T-helper 22 cell (primary cell): ENCODE results near the gene ZNF654.
"Not testable (repeated sequence)": the region's sequence is repeated elsewhere in the genome, so short reads cannot be mapped to it uniquely, and the experiment has no call there.

Experiments used
- DNase-seq: peaks from one replicate; pipeline ENCODE4 v3.0.0-alpha.2; 2020; ENCODE audit warnings: low read depth

Gene ZNF654

DNA sequence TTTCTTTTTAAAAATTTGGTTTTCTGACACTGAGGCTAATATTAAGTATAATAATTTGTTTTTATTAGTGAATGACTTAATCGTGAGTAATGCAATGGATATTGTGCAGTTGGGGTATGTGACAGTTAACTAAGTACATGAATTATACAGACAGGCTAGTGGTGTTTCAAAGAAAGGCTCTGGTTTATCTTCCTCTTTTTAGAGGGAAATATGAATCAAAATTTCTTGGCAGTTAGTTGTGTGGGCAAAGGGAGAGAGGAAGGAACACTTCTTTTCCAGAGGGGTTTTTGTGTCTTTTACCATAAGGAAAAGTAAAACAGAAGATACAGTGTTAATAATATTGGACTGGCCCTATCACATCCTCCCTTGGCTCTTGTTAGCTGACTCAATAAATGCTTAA, 2.7 kb downstream of the ZNF654 start:
- no peak for DNase-seq

GRCh38 chr3:88075072-88075471, 16.0 kb downstream of the ZNF654 start:
- DNase-seq, result no peak

GRCh38 chr3:88075497-88075896, 16.4 kb downstream of the ZNF654 start:
- no peak for DNase-seq

DNA sequence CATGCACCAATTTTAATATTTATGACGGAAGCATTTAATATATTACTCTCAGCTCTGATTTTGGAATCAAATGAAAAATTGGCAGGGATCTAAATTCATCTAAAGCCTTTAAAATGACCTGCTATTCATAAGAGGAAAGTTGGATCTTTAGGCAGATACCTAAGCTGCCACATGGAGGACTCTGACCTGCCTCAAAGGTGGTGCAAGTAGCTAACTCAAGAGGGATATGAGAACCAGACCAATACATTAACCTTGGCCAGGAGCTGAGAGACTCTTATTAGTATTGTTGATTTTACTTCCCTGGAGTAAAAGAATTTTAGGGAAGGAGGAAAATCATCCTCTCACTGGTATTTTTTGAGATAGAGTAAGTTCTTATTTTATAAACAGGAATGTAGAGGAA, 17.7 kb downstream of the ZNF654 start:
- no peak for DNase-seq

DNA sequence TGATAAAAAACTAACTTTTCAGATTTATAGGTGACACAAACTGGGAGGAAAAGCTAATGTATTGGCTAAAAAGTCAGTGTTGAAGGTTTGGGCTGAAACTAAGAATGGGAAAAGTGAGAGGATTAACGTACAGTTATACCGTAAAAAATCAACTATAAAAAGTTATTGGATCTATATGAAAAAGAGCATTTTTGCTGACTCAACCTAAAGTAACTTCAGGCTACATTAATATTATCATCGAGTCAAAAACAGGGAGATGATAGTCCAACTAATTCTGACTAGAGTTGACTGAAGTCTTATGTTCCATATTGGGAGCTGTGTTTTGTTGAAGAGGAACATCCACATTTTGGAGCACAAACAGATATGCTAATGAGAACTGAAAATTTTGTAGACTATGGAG, 19.9 kb downstream of the ZNF654 start:
- DNase-seq, result no peak

DNA sequence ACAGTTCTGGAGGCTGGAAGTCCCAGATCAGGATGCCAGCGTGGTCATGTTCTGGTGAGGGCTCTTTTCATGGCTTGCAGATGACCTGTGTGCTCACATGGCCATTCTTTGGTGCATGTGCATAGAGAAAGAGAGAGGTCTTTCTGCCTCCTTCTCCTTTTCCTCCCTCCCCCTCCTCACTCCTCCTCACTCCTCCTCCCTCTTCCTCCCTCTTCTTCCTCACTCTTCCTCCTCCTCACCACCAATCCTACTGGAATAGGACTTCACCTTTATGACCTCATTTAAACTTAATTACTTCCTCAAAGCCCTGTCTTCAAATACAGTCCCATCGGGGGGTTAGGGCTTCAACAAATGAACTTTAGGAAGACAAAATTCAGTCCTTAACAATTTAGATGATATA, 23.8 kb downstream of the ZNF654 start:
- DNase-seq, result no peak

DNA sequence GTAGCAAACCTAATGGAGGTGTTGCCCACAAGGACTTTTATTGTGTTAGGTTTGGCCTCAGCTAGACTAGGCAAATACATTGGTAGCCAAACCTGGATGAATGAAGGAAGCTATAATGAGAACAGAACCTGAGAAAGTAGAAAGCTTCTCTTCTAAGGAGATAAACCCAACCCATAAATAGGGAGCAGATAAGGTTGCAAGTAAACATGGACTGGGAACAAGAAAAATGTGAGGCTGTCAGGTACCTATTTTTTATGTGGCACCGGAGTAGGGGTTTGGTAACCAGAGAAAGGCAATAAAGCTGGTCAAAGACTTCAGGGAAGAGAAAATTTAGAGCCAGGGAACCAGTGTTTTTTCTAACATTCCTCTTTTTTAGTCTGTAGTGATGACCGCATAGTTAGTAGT, 25.0 kb downstream of the ZNF654 start:
- no peak for DNase-seq

GRCh38 chr3:88090681-88091080, 31.6 kb downstream of the ZNF654 start:
- no peak for DNase-seq

DNA sequence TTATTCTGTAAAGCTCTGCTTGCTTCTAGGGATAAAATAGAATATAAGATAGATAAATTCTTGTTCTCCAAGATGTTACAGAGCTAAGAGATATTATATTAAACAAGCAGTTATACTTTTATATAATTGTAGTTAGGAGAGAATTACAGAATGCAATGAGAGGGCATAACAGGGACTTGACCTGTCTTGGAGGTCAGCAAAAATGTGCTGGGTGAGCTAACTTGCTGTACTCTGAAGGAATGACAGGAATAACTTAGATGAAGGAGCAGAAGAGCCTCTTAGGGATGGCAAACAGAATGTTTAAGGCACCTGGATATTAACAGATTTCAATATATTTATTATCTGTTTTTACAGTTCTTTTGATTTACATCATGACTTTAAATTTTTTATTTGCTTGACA, 33.2 kb downstream of the ZNF654 start:
- no peak for DNase-seq

DNA sequence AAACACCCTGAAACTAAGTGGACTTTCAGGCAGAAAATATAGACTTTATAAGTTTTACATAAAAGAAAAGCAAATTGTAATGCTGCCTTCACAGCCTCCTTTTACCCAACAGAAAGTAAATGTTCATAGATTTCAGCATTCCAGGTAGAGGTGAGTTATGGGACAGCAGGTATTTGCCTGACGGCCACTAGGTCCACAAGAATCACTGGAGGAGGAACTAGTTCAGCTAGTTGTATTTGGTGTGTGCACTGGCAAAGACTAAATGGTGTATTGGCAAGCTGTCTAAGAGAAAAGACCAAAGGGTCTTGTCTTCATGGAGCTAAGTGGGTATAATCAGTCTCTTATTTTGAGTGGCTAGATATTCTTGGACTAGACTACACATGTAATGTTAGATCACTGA, 34.2 kb downstream of the ZNF654 start:
- no peak for DNase-seq

GRCh38 chr3:88101142-88101541, 42.1 kb downstream of the ZNF654 start:
- DNase-seq, result no peak

GRCh38 chr3:88105325-88105724, 46.3 kb downstream of the ZNF654 start:
- DNase-seq, result no peak

DNA sequence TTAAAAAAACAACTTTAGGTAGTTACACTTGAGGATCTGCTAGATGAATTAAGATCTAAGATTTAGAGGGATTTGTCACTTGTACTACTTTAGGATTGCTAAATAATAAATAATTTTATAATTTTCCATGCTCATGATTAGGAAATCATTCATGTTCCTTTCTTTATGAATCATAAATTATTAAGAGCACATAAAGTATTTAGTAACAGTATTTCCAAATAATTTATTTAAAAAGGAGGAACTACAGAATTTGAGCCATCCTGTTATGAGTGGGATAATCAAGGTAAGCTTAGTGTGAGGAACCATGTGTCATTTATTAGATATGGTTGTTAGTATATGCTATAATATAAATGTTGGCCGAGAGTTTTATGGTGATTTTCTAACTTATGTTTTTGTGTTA, 53.2 kb downstream of the ZNF654 start:
- DNase-seq, result no peak

GRCh38 chr3:88113311-88114162, 54.5 kb downstream of the ZNF654 start:
- peak; percentile 18 for DNase-seq

DNA sequence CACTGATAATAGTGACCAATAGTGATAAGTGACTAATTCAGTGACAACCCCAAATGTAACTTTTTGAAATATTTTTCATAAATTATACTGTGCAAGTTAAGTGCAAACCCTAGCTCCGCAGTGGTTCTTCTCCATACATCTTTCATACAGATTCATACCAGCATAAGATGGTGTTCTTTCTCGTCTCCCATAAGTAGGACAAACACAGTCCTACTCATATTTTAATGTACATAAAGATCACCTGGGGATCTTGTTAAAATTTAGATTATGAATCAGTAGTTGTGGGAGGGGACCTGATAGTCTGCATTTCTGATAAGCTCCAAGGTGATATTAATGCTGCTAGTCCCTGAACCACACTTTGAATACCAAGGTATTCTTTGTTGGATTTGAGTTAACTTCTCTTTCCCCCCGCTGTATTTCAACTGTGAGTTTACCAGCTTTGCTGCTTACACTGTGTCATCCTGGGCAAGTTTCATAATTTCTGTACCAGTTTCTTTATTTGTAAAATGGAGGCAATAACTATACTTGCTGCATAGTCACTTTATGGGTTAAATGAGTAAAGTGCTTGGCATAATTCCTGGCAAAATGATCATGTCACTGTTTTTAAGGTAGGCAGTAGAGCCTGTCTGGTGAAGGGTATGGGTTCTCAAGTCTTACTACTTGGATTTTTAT, 56.0 kb downstream of the ZNF654 start:
- DNase-seq, result no peak

DNA sequence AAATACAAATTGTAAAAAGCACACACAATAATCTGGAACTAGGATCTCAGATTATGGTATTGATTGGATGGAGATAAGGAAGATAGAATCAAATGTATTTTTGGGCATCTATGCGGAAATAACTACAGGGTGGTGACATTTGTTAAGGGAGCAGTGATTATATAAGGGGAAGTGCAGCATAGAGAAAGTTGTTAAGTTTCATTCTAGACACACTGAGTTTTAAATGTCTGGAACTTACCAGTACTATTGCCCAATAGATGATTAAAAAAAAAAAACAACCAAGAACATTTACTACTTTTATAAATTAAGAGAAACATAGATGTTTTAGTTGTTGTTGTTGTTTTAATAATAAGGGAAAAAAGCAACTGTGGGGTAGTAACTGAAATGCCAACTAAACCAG, 58.6 kb downstream of the ZNF654 start:
- DNase-seq, result no peak

DNA sequence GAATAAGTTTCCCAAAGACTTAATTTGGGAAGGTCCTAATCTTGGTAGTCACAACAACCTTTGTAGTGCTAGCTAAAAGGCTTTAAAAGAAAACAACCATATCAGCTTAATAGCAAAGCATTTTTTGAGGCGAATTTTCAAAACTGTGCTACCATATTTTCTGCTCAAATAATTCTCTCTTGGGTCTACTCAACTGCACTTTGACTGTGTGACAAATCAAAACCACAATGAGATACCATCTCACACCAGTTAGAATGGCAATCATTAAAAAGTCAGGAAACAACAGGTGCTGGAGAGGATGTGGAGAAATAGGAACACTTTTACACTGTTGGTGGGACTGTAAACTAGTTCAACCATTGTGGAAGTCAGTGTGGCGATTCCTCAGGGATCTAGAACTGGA, 59.5 kb downstream of the ZNF654 start:
- DNase-seq, result not testable (repeated sequence)

GRCh38 chr3:88123526-88123925, 64.5 kb downstream of the ZNF654 start:
- DNase-seq, result no peak

DNA sequence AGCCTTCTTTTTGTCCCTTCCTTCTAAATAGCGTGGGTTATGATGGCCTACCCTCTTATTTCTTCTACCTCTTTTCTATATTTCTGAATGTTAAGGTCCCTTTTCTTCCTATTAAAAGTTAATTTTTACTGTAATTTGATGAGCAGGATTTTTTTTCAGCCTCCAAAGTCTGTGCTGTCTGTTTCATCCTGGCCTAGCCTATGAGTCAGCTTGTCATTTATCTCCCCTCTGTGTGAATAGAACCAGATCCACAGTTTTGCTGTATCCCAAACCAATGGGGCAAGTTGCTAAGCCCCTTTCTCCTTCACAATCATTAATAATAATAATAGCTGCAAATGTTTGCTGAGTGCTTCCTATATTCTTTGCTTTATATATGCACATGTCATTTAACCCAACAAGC, 72.6 kb downstream of the ZNF654 start:
- DNase-seq, result no peak

DNA sequence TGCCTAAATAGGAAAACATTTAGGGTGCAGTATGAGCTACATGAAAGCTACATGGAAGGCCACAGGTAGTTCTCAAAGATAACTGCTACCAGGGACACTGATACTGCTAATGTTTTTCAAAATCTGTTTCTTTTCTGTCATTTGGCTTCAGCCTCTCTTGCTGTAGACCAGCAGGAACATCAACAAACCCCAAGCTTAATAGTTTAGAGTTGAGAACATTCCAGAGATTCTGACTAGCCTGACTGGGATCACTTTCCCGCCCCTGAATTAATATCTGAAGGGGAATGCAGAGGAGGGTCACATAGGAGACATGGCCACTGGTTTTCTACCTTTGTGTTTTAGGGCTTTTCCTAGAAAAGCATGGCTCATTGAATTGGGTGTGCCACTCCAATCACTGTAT, 73.8 kb downstream of the ZNF654 start:
- DNase-seq, result no peak

GRCh38 chr3:88133711-88134263, 74.7 kb downstream of the ZNF654 start:
- no peak for DNase-seq

- DNase-seq, result no peak
These were observed 78.8 kb downstream of the ZNF654 start for GRCh38 chr3:88137836-88138235.

GRCh38 chr3:88141458-88142083, 82.5 kb downstream of the ZNF654 start:
- no peak for DNase-seq
